ENCODE data around the gene CES3. TPM values are rescaled to one million over a fixed set of nuclear protein-coding genes. Genes with fewer than 3 reads are reported as not detected.

The CES3 gene
- total RNA-seq, 1 donor from 2014 or later, result 4.1 TPM

DNA sequence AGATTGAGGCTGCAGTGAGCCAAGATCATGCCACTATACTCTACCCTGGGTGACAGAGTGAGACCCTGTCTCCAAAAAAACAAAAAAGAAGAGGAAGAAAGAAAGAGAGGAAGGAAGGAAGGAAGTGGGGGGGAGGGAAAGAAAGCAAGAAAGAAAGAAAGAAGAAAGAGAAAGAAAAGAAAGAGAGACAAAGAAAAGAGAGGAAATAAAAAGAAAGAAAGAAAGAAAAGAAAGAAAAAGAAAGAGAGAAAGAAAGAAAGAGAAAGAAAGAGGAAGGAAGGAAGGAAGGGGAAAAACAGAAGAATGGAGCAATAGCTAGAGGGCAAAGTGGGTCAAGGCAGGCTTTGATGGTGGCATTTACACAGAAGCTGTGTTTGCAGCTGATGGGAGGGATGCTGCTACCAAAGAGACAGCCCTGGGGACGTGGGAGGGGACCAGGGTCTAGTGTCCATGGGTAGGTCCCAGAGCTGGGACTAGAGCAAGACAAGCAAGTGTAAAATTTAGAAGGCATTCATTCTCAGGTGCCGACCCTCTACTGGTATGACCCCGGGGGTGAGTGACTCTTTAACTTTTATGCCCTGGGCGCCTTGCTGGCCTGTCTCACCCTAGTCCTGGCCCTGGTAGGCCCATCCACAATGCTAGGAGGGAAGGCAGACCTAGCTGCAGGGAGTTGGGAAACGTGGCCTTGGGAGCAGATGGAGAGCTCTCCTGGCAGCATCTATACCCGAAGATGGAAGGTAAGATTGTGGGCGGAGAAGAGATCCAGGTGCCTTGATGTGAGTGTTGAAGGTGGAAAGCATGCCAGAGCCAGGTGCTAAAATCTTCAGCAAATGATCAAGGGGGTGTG, 2.0 kb upstream of the CES3 start:
- Mint-ChIP-seq H3K27ac (ENCODE audit: unreplicated experiment) (peak overlapping the region; percentile 53), H3K9me3 (ENCODE audit: unreplicated experiment) (peaks cover 6% of the 10 kb centered on the region), H3K27me3 (ENCODE audit: unreplicated experiment) (peaks cover 6% of the 10 kb centered on the region), H3K4me3 (ENCODE audit: unreplicated experiment) (no peak overlapping the region), H3K4me1 (ENCODE audit: low read depth, unreplicated experiment) (peaks cover 5% of the 10 kb centered on the region), H3K36me3 (ENCODE audit: unreplicated experiment) (no peaks in the 10 kb centered on the region)
- DNase-seq, result no peak
- TF ChIP-seq, protein P1, sequence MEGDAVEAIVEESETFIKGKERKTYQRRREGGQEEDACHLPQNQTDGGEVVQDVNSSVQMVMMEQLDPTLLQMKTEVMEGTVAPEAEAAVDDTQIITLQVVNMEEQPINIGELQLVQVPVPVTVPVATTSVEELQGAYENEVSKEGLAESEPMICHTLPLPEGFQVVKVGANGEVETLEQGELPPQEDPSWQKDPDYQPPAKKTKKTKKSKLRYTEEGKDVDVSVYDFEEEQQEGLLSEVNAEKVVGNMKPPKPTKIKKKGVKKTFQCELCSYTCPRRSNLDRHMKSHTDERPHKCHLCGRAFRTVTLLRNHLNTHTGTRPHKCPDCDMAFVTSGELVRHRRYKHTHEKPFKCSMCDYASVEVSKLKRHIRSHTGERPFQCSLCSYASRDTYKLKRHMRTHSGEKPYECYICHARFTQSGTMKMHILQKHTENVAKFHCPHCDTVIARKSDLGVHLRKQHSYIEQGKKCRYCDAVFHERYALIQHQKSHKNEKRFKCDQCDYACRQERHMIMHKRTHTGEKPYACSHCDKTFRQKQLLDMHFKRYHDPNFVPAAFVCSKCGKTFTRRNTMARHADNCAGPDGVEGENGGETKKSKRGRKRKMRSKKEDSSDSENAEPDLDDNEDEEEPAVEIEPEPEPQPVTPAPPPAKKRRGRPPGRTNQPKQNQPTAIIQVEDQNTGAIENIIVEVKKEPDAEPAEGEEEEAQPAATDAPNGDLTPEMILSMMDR (IDR thresholded peaks at IDR 0.05; ENCODE audit: partially characterized antibody, unreplicated experiment), result no peak

DNA sequence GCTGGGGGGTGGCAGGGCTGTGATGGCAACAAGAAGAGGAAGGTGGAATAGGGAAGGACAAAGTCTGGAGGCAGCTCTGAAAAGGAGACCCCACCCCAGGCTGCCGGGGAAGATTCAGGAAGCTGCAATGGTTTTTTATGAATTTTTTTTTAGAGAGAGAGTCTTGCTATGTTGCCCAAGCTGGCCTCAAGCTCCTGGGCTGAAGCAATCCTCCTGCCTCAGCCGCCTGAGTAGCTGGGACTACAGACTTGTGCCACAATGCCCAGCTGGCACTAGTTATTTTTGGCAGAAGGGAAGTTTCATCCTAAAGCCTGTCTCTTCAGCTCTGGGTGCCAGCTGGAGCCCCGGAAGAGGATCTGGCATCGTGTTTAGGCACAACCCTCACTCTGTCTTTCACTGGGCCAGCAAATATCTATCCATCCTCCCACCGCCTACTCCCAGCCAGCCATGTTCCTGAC, 1.3 kb upstream of the CES3 start:
- Mint-ChIP-seq H3K4me1 (ENCODE audit: low read depth, unreplicated experiment) (peaks cover 5% of the 10 kb centered on the region), H3K36me3 (ENCODE audit: unreplicated experiment) (no peaks in the 10 kb centered on the region), H3K9me3 (ENCODE audit: unreplicated experiment) (peaks cover 6% of the 10 kb centered on the region), H3K27me3 (ENCODE audit: unreplicated experiment) (peaks cover 6% of the 10 kb centered on the region), H3K27ac (ENCODE audit: unreplicated experiment) (no peak overlapping the region), H3K4me3 (ENCODE audit: unreplicated experiment) (no peak overlapping the region)
- DNase-seq, result no peak
- TF ChIP-seq, protein P1 (IDR thresholded peaks at IDR 0.05; ENCODE audit: partially characterized antibody, unreplicated experiment), result no peak

DNA sequence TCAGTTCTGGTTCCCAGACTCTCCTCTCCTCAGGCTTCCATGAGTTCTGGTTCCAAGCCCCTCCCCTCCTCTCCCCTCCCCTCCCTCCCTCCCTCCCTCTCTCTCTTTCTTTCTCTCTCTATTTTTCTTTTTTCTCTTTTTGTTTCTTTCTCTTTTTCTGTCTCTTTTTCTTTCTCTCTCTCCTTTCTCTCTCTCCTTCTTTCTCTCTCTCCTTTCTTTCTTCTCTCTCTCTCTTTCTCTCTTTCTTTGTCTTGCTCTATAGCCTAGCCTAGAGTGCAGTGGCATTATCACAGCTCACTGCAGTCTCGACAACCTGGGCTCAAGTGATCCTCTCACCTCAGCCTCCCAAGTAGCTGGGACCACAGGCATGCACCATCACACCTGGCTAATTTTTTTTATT, 796 bp upstream of the CES3 start:
- TF ChIP-seq, protein P1 (IDR thresholded peaks at IDR 0.05; ENCODE audit: partially characterized antibody, unreplicated experiment), result no peak
- H3K27ac Mint-ChIP-seq (ENCODE audit: unreplicated experiment), result no peak overlapping the region
- no peak overlapping the region for H3K4me3 Mint-ChIP-seq (ENCODE audit: unreplicated experiment)
- peaks cover 6% of the 10 kb centered on the region for H3K9me3 Mint-ChIP-seq (ENCODE audit: unreplicated experiment)
- H3K4me1 Mint-ChIP-seq (ENCODE audit: low read depth, unreplicated experiment), result peaks cover 5% of the 10 kb centered on the region
- peaks cover 6% of the 10 kb centered on the region for H3K27me3 Mint-ChIP-seq (ENCODE audit: unreplicated experiment)
- no peaks in the 10 kb centered on the region for H3K36me3 Mint-ChIP-seq (ENCODE audit: unreplicated experiment)
- no peak for DNase-seq

DNA sequence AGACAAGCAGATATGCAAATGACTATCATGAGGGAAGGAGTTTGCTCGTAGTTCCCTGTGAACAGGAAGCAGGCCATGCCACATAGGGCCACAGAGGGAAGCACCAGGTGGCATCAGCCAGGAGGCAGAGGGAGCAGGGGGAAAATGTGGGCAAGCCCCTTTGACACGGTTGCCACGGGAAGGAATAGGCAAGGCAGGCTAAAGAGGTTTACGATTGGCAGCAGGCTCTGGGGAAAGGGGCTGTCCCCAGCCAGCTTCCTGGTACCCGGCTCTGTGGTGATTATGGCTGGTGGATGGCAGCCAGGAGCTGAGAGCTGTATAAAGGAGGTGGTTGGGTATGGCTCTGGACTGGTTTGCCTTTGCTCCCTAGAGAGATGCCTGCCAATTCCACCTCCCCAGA, 848 bp downstream of the CES3 start:
- TF ChIP-seq, protein P1 (IDR thresholded peaks at IDR 0.05; ENCODE audit: partially characterized antibody, unreplicated experiment), result no peak
- Mint-ChIP-seq H3K36me3 (ENCODE audit: unreplicated experiment) (no peaks in the 10 kb centered on the region), H3K27me3 (ENCODE audit: unreplicated experiment) (peaks cover 4% of the 10 kb centered on the region), H3K4me1 (ENCODE audit: low read depth, unreplicated experiment) (peaks cover 5% of the 10 kb centered on the region), H3K9me3 (ENCODE audit: unreplicated experiment) (peaks cover 5% of the 10 kb centered on the region), H3K27ac (ENCODE audit: unreplicated experiment) (no peak overlapping the region), H3K4me3 (ENCODE audit: unreplicated experiment) (peak overlapping the region; percentile 32)
- no peak for DNase-seq

DNA sequence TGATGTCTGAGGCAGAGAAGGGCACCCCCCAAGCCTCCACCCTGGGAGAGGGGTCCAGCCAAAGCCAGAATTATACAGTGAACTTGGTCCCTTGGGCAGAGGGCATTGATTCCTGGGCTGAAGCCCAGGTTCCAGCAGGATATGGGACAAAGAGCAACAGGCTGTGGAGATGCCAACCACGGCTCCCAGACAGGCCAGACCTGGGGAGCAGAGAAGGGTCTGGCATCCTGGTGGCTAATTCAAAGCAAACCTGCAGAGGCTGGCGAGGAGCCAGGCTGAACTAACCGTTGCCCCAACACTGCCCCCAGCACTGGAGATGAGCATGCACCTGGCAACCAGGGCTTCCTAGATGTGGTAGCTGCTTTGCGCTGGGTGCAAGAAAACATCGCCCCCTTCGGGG, 3.0 kb downstream of the CES3 start:
- TF ChIP-seq, protein P1 (IDR thresholded peaks at IDR 0.05; ENCODE audit: partially characterized antibody, unreplicated experiment), result no peak
- H3K9me3 Mint-ChIP-seq (ENCODE audit: unreplicated experiment), result peaks cover 5% of the 10 kb centered on the region
- H3K4me1 Mint-ChIP-seq (ENCODE audit: low read depth, unreplicated experiment), result peaks cover 5% of the 10 kb centered on the region
- peaks cover 4% of the 10 kb centered on the region for H3K27me3 Mint-ChIP-seq (ENCODE audit: unreplicated experiment)
- H3K4me3 Mint-ChIP-seq (ENCODE audit: unreplicated experiment), result no peak overlapping the region
- H3K27ac Mint-ChIP-seq (ENCODE audit: unreplicated experiment), result no peak overlapping the region
- no peak for DNase-seq
- no peaks in the 10 kb centered on the region for H3K36me3 Mint-ChIP-seq (ENCODE audit: unreplicated experiment)

All from glutamatergic neuron (in vitro differentiated cells).